ENCODE measurements around the gene RBM10. TPM values are rescaled to one million over a fixed set of nuclear protein-coding genes. Genes with fewer than 3 reads are reported as not detected.

The RBM10 gene
- total RNA-seq, 1 donor from 2014 or later, result 27.8 TPM

GRCh38 chrX:47191806-47192401 is 46.9 kb downstream of the RBM10 start:
- intact Hi-C loops (cut with micrococcal nuclease), result loop anchor here (10.0 kb wide), 1 partner anchor 193 kb away; no protein-coding TSS in a partner anchor
- no peak for DNase-seq

GRCh38 chrX:47193475-47194193 is 48.6 kb downstream of the RBM10 start, which contains the start of gene UBA1:
UBA1 (plus strand) TSS chrX:47193829; CDS start chrX:47198803, 4,974 bp downstream.
- Histone ChIP-seq H3K9me3 (replicated peaks) (no peaks in the 10 kb centered on the region), H3K4me1 (peaks cover 52% of the 10 kb centered on the region), H3K4me3 (peak within 1 kb of the TSS; percentile 82), H3K27me3 (ENCODE audit: low read depth) (no peaks in the 10 kb centered on the region), H3K36me3 (peaks cover 1% of the 10 kb centered on the region), H3K27ac (replicated peaks) (peak within 1 kb of the TSS; percentile 97)
- TF ChIP-seq CTCF (IDR thresholded peaks at IDR 0.05; ENCODE audit: borderline replicate concordance), result peak; percentile 71
- peak; percentile 90 for DNase-seq
- intact Hi-C loops (cut with micrococcal nuclease), result loop anchor here (10.0 kb wide), 1 partner anchor 191 kb away; no protein-coding TSS in a partner anchor

More at GRCh38 chrX:47191806-47192401, 46.9 kb downstream of the RBM10 start:
- peaks cover 35% of the 10 kb centered on the region for H3K4me1 ChIP-seq
- no peak overlapping the region for H3K27ac ChIP-seq (replicated peaks)
- no peaks in the 10 kb centered on the region for H3K27me3 ChIP-seq (ENCODE audit: low read depth)
- no peaks in the 10 kb centered on the region for H3K36me3 ChIP-seq
- no peaks in the 10 kb centered on the region for H3K9me3 ChIP-seq (replicated peaks)
- no peak for TF ChIP-seq CTCF (IDR thresholded peaks at IDR 0.05; ENCODE audit: borderline replicate concordance)
- peak overlapping the region; percentile 71 for H3K4me3 ChIP-seq

- Histone ChIP-seq H3K27ac (replicated peaks) (peak overlapping the region; percentile 97), H3K9me3 (replicated peaks) (no peaks in the 10 kb centered on the region), H3K27me3 (ENCODE audit: low read depth) (no peaks in the 10 kb centered on the region), H3K36me3 (peaks cover 8% of the 10 kb centered on the region), H3K4me3 (peak overlapping the region; percentile 82), H3K4me1 (peaks cover 53% of the 10 kb centered on the region)
- intact Hi-C loops (cut with micrococcal nuclease), result loop anchor here (10.0 kb wide), 1 partner anchor 191 kb away; no protein-coding TSS in a partner anchor
- no peak for DNase-seq
- no peak for TF ChIP-seq CTCF (IDR thresholded peaks at IDR 0.05; ENCODE audit: borderline replicate concordance)
Observed at GRCh38 chrX:47194194-47194787, 49.3 kb downstream of the RBM10 start.

- intact Hi-C loops (cut with micrococcal nuclease), result loop anchor here (10.0 kb wide), 1 partner anchor 189 kb away; no protein-coding TSS in a partner anchor
- Histone ChIP-seq H3K4me1 (peaks cover 53% of the 10 kb centered on the region), H3K27me3 (ENCODE audit: low read depth) (no peaks in the 10 kb centered on the region), H3K36me3 (peaks cover 26% of the 10 kb centered on the region), H3K4me3 (peak overlapping the region; percentile 82), H3K27ac (replicated peaks) (peak overlapping the region; percentile 30), H3K9me3 (replicated peaks) (no peaks in the 10 kb centered on the region)
- DNase-seq, result no peak
- no peak for TF ChIP-seq CTCF (IDR thresholded peaks at IDR 0.05; ENCODE audit: borderline replicate concordance)
Observed at GRCh38 chrX:47196098-47196497, 51.1 kb downstream of the RBM10 start.

- DNase-seq, result no peak
- Histone ChIP-seq H3K4me1 (peaks cover 49% of the 10 kb centered on the region), H3K9me3 (replicated peaks) (no peaks in the 10 kb centered on the region), H3K27ac (replicated peaks) (peak overlapping the region; percentile 30), H3K27me3 (ENCODE audit: low read depth) (no peaks in the 10 kb centered on the region), H3K36me3 (peaks cover 40% of the 10 kb centered on the region), H3K4me3 (peak overlapping the region; percentile 82)
- TF ChIP-seq CTCF (IDR thresholded peaks at IDR 0.05; ENCODE audit: borderline replicate concordance), result no peak
- intact Hi-C loops (cut with micrococcal nuclease), result loop anchor here (10.0 kb wide), 1 partner anchor 187 kb away; no protein-coding TSS in a partner anchor
Observed at GRCh38 chrX:47197526-47197925, 52.5 kb downstream of the RBM10 start.
